ENCODE measurements around the gene PEA15.

Gene PEA15

GRCh38 chr1:160244209-160244608 lies 39.0 kb downstream of the PEA15 start:
- H3K4me3 ChIP-seq (ENCODE audit: low read depth, low read length), result no peak overlapping the region
- ChIA-PET CTCF (interaction anchor here (0.6 to 4.7 kb wide), 14 partner anchors 8 to 1234 kb away, joined by 3 to 28 read pairs (median 5); no protein-coding TSS in a partner anchor), POLR2A (interaction anchor here (0.7 to 1.6 kb wide), 7 partner anchors 8 to 187 kb away, joined by 3 to 5 read pairs (median 4); partner anchors contain the start of gene DCAF8)
- no peak overlapping the region for H3K27ac ChIP-seq (ENCODE audit: extremely low read depth, low read depth, low read length)
- H3K36me3 ChIP-seq (ENCODE audit: control insufficient read depth in 2 of 2, insufficient read depth in 1 of 2, low read length in 2 of 2), result peaks cover 4 to 47% of the 10 kb centered on the region in 2 experiments
- H3K4me1 ChIP-seq (ENCODE audit: control insufficient read depth, insufficient read depth, low read length), result peaks cover 19% of the 10 kb centered on the region
- no peaks in the 10 kb centered on the region for H3K9me3 ChIP-seq (ENCODE audit: control insufficient read depth, insufficient read depth, low read depth, low read length)
- no peak for TF ChIP-seq SALL2 (tag by site-specific recombination; IDR thresholded peaks at IDR 0.05; ENCODE audit: borderline replicate concordance)
- TF ChIP-seq FEZF1 (tag by site-specific recombination; IDR thresholded peaks at IDR 0.05), result 0 out of 2 replicates have a peak, but pooled peaks have one; percentile 16
- TF ChIP-seq KLF16 (tag by site-specific recombination; IDR thresholded peaks at IDR 0.05), result no peak
- TF ChIP-seq ZNF585B (tag by site-specific recombination; IDR thresholded peaks at IDR 0.05), result no peak
- no peak for TF ChIP-seq ZNF701 (tag by site-specific recombination; IDR thresholded peaks at IDR 0.05)
- TF ChIP-seq ZNF624 (tag by site-specific recombination; IDR thresholded peaks at IDR 0.05), result no peak
- TF ChIP-seq, protein P1, sequence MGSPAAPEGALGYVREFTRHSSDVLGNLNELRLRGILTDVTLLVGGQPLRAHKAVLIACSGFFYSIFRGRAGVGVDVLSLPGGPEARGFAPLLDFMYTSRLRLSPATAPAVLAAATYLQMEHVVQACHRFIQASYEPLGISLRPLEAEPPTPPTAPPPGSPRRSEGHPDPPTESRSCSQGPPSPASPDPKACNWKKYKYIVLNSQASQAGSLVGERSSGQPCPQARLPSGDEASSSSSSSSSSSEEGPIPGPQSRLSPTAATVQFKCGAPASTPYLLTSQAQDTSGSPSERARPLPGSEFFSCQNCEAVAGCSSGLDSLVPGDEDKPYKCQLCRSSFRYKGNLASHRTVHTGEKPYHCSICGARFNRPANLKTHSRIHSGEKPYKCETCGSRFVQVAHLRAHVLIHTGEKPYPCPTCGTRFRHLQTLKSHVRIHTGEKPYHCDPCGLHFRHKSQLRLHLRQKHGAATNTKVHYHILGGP (tag by site-specific recombination; IDR thresholded peaks at IDR 0.05), result no peak
- no peak for TF ChIP-seq ZNF311 (tag by site-specific recombination; IDR thresholded peaks at IDR 0.05; ENCODE audit: borderline replicate concordance)
- no peak for TF ChIP-seq ZNF558 (tag by site-specific recombination; IDR thresholded peaks at IDR 0.05)
- TF ChIP-seq ZNF843 (tag by site-specific recombination; IDR thresholded peaks at IDR 0.05), result peak; percentile 67; the same call in 1 of the 2 replicates
- 0 out of 2 replicates have a peak, but pooled peaks have one; percentile 18 for TF ChIP-seq KLF10 (tag by site-specific recombination; IDR thresholded peaks at IDR 0.05)
- TF ChIP-seq ZFHX2 (tag by site-specific recombination; conservative IDR thresholded peaks at IDR 0.05), result no peak
- no peak for TF ChIP-seq ZFP37 (tag by site-specific recombination; IDR thresholded peaks at IDR 0.05)
- no peak for TF ChIP-seq YY1 (tag by site-specific recombination; IDR thresholded peaks at IDR 0.05)
- no peak for TF ChIP-seq ZNF560 (tag by site-specific recombination; IDR thresholded peaks at IDR 0.05; ENCODE audit: borderline replicate concordance)
- no peak for TF ChIP-seq ZNF366 (tag by site-specific recombination; conservative IDR thresholded peaks at IDR 0.05)
- TF ChIP-seq ZNF10 (tag by site-specific recombination; IDR thresholded peaks at IDR 0.05), result no peak
- no peak for TF ChIP-seq ZNF830 (tag by site-specific recombination; IDR thresholded peaks at IDR 0.05; ENCODE audit: low read depth)
- no peak for TF ChIP-seq ZNF426 (tag by site-specific recombination; IDR thresholded peaks at IDR 0.05)
- TF ChIP-seq, protein P2, sequence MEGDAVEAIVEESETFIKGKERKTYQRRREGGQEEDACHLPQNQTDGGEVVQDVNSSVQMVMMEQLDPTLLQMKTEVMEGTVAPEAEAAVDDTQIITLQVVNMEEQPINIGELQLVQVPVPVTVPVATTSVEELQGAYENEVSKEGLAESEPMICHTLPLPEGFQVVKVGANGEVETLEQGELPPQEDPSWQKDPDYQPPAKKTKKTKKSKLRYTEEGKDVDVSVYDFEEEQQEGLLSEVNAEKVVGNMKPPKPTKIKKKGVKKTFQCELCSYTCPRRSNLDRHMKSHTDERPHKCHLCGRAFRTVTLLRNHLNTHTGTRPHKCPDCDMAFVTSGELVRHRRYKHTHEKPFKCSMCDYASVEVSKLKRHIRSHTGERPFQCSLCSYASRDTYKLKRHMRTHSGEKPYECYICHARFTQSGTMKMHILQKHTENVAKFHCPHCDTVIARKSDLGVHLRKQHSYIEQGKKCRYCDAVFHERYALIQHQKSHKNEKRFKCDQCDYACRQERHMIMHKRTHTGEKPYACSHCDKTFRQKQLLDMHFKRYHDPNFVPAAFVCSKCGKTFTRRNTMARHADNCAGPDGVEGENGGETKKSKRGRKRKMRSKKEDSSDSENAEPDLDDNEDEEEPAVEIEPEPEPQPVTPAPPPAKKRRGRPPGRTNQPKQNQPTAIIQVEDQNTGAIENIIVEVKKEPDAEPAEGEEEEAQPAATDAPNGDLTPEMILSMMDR (tag by site-specific recombination; IDR thresholded peaks at IDR 0.05), result no peak
- TF ChIP-seq GFI1B (tag by site-specific recombination; IDR thresholded peaks at IDR 0.05), result peak; percentile 96
- no peak for TF ChIP-seq ZNF324 (tag by site-specific recombination; IDR thresholded peaks at IDR 0.05)
- TF ChIP-seq ZBTB11 (tag by site-specific recombination; conservative IDR thresholded peaks at IDR 0.05; ENCODE audit: low read depth), result no peak
- no peak for TF ChIP-seq KLF9 (tag by site-specific recombination; IDR thresholded peaks at IDR 0.05; ENCODE audit: low read depth)
- no peak for TF ChIP-seq ZNF473 (tag by site-specific recombination; IDR thresholded peaks at IDR 0.05)
- TF ChIP-seq PRDM10 (tag by site-specific recombination; IDR thresholded peaks at IDR 0.05), result 0 out of 2 replicates have a peak, but pooled peaks have one; percentile 19
- TF ChIP-seq ZNF202 (tag by site-specific recombination; IDR thresholded peaks at IDR 0.05; ENCODE audit: borderline replicate concordance), result no peak
- peak; percentile 72 for TF ChIP-seq OSR2 (tag by site-specific recombination; IDR thresholded peaks at IDR 0.05)
- no peak for TF ChIP-seq ZNF416 (tag by site-specific recombination; IDR thresholded peaks at IDR 0.05)
- no peak for TF ChIP-seq SETDB1 (IDR thresholded peaks at IDR 0.05; ENCODE audit: insufficient read length, low read length)
